ENCODE measurements around the gene MGLL.

Gene MGLL

GRCh38 chr3:127822041-127822681 lies at the start of gene MGLL:
MGLL (minus strand) TSS chr3:127822515; CDS start chr3:127822318, 197 bp downstream.
- DNase-seq = no peak

- no peak for DNase-seq
Observed at GRCh38 chr3:127870156-127870555, 47.8 kb upstream of the MGLL start.

GRCh38 chr3:127867986-127868385 lies 45.7 kb upstream of the MGLL start:
- no peak for DNase-seq

- DNase-seq = no peak
Observed at GRCh38 chr3:127867412-127867811, 45.1 kb upstream of the MGLL start.

GRCh38 chr3:127865941-127866340 lies 43.6 kb upstream of the MGLL start:
- no peak for DNase-seq

GRCh38 chr3:127860211-127860696 lies 37.9 kb upstream of the MGLL start:
- DNase-seq = no peak

GRCh38 chr3:127859730-127860129 lies 37.4 kb upstream of the MGLL start:
- DNase-seq = no peak

- DNase-seq = no peak
Observed at GRCh38 chr3:127858937-127859336, 36.6 kb upstream of the MGLL start.

- DNase-seq = no peak
Observed at GRCh38 chr3:127858521-127858920, 36.2 kb upstream of the MGLL start.

GRCh38 chr3:127857333-127857732 lies 35.0 kb upstream of the MGLL start:
- DNase-seq = no peak

GRCh38 chr3:127856801-127857200 lies 34.5 kb upstream of the MGLL start:
- DNase-seq = no peak

- no peak for DNase-seq
Observed at GRCh38 chr3:127855246-127855645, 32.9 kb upstream of the MGLL start.

- no peak for DNase-seq
Observed at GRCh38 chr3:127853681-127854080, 31.4 kb upstream of the MGLL start.

GRCh38 chr3:127851899-127852298 lies 29.6 kb upstream of the MGLL start:
- no peak for DNase-seq

GRCh38 chr3:127849368-127849767 lies 27.1 kb upstream of the MGLL start:
- DNase-seq = no peak

GRCh38 chr3:127848131-127849129 lies 26.1 kb upstream of the MGLL start:
- no peak for DNase-seq

- DNase-seq = no peak
Observed at GRCh38 chr3:127847236-127847720, 25.0 kb upstream of the MGLL start.

GRCh38 chr3:127846576-127846975 lies 24.3 kb upstream of the MGLL start:
- no peak for DNase-seq

GRCh38 chr3:127844326-127844942 lies 22.1 kb upstream of the MGLL start:
- DNase-seq = no peak

- no peak for DNase-seq
Observed at GRCh38 chr3:127840671-127841070, 18.4 kb upstream of the MGLL start.

GRCh38 chr3:127839099-127839498 lies 16.8 kb upstream of the MGLL start:
- no peak for DNase-seq

- no peak for DNase-seq
Observed at GRCh38 chr3:127835993-127836882, 13.9 kb upstream of the MGLL start.

Data from stimulated activated CD4-positive, alpha-beta T cell treated with anti-CD3 and anti-CD28 coated beads, Interleukin-2, amount 100 ng/mL, for 48 hours (primary cell).